ENCODE measurements around the gene PDE4A. TPM values are rescaled to one million over a fixed set of nuclear protein-coding genes. Genes with fewer than 3 reads are reported as not detected.

PDE4A gene
- total and polyA plus RNA-seq, 2 donors (not counting 3 experiments of a cell fraction or from before 2014, with no cell fraction given) = 3.8 to 10.0 TPM

- no peak overlapping the region for H3K4me3 ChIP-seq (replicated peaks in 1 of 3; ENCODE audit: insufficient read depth in 1 of 3, low read depth in 1 of 3, low read length in 3 of 3)
- POLR2A ChIA-PET = no interaction called here
- H3K4me2 ChIP-seq (ENCODE audit: insufficient read depth, low read length) = no peak overlapping the region
- H3K27ac ChIP-seq (ENCODE audit: insufficient read depth, low read depth, low read length) = no peak overlapping the region
- no peaks in the 10 kb centered on the region for H3K9me3 ChIP-seq (replicated peaks; ENCODE audit: control insufficient read depth, insufficient read depth, low read length)
- no peaks in the 10 kb centered on the region for H3K36me3 ChIP-seq (ENCODE audit: control insufficient read depth in 2 of 2, extremely low read depth in 1 of 2, insufficient read depth in 2 of 2, low read length in 2 of 2)
- dilution Hi-C loops (cut with MboI; ENCODE audit: extremely low pct_ligation_motif_present, low sequenced_read_pairs) (no loop called here), intact Hi-C loops (cut with micrococcal nuclease) (no loop called here)
- H3K9me1 ChIP-seq (replicated peaks; ENCODE audit: control insufficient read depth, extremely low read depth, insufficient read depth, low read length) = no peaks in the 10 kb centered on the region
- TF ChIP-seq POLR2A (IDR thresholded peaks at IDR 0.05; ENCODE audit: low read depth, low read length) (no peak), FOS (IDR thresholded peaks at IDR 0.05; ENCODE audit: borderline replicate concordance, insufficient read depth, low read length) (no peak), EZH2 (IDR thresholded peaks at IDR 0.05; ENCODE audit: borderline replicate concordance, low read depth, low read length, severe bottlenecking) (no peak), MYC (IDR thresholded peaks at IDR 0.05; ENCODE audit: low read depth, low read length) (no peak), CTCF (IDR thresholded peaks at IDR 0.05; ENCODE audit: extremely low read depth in 1 of 2, insufficient read depth in 1 of 2, low read depth in 1 of 2, low read length in 2 of 2) (no peak), POLR2AphosphoS5 (IDR thresholded peaks at IDR 0.05; ENCODE audit: insufficient read depth, low read depth, low read length) (no peak), GATA2 (IDR thresholded peaks at IDR 0.05; ENCODE audit: insufficient read depth, insufficient read length, low read depth, low read length) (no peak), JUN (IDR thresholded peaks at IDR 0.05; ENCODE audit: borderline replicate concordance, insufficient read depth, insufficient read length, low read depth) (no peak), MAX (IDR thresholded peaks at IDR 0.05; ENCODE audit: insufficient read depth, insufficient read length) (no peak)
- no peaks in the 10 kb centered on the region for H3K79me2 ChIP-seq (ENCODE audit: control insufficient read depth, insufficient read depth, low read length)
- BruUV-seq (replicated peaks) = no TSS peak
- H3K27me3 ChIP-seq (ENCODE audit: control insufficient read depth in 2 of 2, insufficient read depth in 2 of 2, low read length in 2 of 2) = no peaks in the 10 kb centered on the region
- no peaks in the 10 kb centered on the region for H3K4me1 ChIP-seq (ENCODE audit: control insufficient read depth, extremely low read depth, insufficient read depth, low read length)
- H4K20me1 ChIP-seq (replicated peaks; ENCODE audit: control insufficient read depth, extremely low read depth, insufficient read depth, low read length) = no peaks in the 10 kb centered on the region
- H2AFZ ChIP-seq (ENCODE audit: low read depth, low read length) = no peak overlapping the region
- FAIRE-seq (no peak), DNase-seq (ENCODE audit: low read depth, low spot score) (no peak)
- no peak overlapping the region for H3K9ac ChIP-seq (replicated peaks; ENCODE audit: extremely low read depth, insufficient read depth, low read length)
- CTCF ChIA-PET = interaction anchor here (0.6 to 1.5 kb wide), 3 partner anchors 16 to 28 kb away, joined by 3 to 5 read pairs (median 4); no protein-coding TSS in a partner anchor
Measured at GRCh38 chr19:10450853-10451609, 30.7 kb downstream of the PDE4A start.

Measured in endothelial cell of umbilical vein (primary cell).